Activated T-cell treated with anti-CD3 and anti-CD28 coated beads for 48 hours (primary cell): ENCODE results near the gene SPP1.

Experiments used
- DNase-seq: peaks from one replicate; pipeline ENCODE4 v3.0.0-alpha.2; 2020; ENCODE audit warnings: low read depth

The SPP1 gene

DNA sequence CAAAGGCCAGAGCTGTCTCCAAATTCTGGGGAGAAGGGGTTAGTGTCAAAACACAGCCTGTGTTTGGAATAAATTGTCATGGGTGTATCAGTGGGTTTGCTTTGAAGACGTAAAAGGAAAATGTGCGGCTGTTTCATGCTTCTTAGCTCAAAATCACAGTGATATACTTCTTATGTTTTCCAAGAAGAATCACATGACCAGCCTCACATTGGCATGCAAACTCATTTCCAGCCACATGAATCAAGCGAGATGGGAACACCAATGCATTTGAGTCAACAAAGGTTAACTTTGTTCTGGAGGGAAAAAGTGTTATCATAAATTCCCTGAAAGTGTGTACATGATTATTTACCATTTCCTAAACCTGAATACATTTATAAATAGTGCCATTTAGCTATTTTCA lies 19.0 kb upstream of the SPP1 start:
- DNase-seq, result no peak

DNA sequence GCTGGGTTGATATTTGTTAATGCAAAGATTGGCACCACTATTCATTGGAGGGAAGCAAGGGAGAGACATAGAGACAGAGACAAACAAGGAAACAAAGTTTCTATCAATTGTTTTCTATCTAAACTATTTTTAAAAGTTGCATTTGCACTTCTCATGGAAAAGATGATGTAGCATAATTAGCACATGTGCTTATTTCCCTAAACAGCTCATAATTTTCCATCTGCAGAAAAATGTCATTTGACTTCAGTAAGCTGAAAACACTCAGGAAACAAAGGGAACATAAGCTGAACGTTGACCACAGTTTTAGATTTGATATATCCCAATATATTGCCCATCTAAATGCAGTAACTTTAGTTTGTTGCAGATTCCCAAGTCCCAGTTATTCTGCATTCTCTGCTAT lies 18.5 kb upstream of the SPP1 start:
- no peak for DNase-seq

- no peak for DNase-seq
Observed at GRCh38 chr4:87961993-87962392, 13.5 kb upstream of the SPP1 start.

DNA sequence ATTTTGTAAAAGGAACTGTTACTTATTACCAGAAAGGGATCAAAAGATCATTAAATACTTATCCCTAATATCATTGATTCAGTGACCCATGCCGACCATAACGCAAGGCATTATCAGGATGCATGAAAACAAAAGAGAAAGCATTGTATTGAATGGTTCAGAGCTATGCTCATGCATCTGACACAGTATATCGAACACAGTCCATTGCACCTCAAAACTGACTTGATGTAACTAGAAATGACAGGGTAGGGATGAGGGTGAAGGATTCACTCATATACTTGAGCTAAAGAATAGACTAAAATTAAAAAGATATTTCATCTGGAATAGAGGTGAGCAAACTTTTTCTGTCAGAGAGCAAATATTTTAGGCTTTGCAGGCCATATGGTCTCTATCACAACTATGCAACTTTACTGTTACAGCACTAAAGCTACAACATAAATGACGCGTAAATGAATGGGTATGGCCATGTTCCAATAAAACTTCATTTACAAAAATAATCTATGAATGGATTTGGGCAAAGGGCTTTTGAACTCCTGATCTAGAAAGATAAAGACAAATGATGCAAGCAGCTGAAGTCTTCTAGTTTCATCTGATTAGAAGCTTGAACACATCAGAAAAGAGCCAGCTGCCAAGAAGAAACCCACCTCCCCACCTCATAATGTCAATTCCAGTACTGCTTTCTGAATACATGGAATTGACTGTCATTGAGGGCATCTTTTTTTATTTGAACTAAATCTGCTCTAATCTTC lies 12.9 kb upstream of the SPP1 start:
- DNase-seq, result no peak

GRCh38 chr4:87965501-87965975 lies 10.0 kb upstream of the SPP1 start:
- DNase-seq, result no peak

GRCh38 chr4:87966095-87966496 lies 9.4 kb upstream of the SPP1 start:
- no peak for DNase-seq

GRCh38 chr4:87967193-87967592 lies 8.3 kb upstream of the SPP1 start:
- no peak for DNase-seq

DNA sequence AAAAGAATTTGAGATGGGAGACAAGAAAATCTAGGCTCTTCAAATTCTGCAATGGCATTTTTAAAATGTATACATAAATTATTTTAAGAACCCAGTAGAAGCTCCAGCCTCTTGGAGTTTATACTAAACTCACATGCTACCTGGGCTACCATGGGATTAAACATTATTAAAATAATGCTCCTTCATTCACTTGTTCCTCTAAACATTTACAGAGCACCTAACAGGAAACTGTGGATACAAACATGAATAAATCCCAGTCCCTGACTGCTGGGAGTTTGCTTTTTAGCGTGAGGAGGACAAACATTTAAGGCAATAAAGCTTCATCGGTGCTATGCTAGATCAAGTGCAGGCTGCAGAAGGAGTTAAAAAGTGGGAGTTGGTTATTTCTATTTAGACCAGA lies 5.4 kb upstream of the SPP1 start:
- DNase-seq, result no peak

- DNase-seq, result no peak
Observed at GRCh38 chr4:87971866-87972265, 3.6 kb upstream of the SPP1 start.

GRCh38 chr4:87973283-87974169 lies 2.0 kb upstream of the SPP1 start:
- DNase-seq, result peak; percentile 12

DNA sequence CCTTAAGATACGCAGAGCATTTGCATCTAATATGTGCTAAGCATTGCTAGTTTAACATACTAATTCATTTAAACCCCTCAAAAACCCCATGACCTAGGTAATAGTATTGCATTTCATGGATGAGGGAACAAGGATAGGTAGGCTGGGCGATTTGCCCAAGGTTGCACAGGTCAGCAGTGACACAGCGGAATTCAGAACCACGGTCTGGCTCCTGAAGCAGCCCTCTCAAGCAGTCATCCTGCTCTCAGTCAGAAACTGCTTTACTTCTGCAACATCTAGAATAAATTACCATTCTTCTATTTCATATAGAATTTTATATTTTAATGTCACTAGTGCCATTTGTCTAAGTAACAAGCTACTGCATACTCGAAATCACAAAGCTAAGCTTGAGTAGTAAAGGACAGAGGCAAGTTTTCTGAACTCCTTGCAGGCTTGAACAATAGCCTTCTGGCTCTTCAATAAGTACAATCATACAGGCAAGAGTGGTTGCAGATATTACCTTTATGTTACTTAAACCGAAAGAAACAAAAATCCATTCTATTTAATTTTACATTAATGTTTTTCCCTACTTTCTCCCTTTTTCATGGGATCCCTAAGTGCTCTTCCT lies 555 bp upstream of the SPP1 start:
- DNase-seq, result no peak

DNA sequence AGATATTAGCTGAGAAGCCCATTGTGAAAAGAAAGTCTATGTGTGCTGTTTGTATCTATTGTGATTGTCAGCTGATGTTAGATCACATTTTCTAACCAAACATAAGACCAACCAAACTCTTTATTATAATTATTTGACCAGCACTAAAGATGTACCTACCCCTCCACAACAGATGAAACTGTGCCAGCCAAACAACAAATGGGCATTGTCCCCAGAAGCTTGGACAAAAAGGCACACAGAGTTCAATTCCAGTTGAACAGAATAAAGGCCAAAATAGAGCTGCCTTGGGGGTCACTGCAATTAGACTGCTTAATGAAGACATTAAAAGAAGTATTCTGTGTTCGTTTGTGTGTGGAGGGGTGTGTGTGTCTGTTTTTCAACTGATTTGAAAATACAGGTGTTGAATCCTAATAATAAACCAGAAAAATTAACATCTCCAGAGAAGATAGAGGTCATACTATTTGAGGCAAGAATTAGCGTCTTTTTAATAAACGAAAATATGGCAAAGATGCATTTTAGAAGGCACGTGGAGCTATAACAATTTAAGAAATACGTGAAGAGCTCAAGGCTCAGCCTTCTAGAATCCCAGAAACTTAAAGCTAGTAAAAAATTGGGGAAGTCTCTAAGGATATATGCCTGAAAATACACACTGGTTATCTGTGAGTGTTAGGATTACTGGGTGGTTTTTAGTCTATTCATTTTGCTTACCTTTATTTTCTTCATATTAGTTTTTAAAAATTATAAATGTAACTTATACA lies 2.2 kb downstream of the SPP1 start:
- no peak for DNase-seq

- DNase-seq, result no peak
Observed at GRCh38 chr4:87978681-87979080, 3.2 kb downstream of the SPP1 start.

GRCh38 chr4:87979810-87980209 lies 4.3 kb downstream of the SPP1 start:
- DNase-seq, result no peak

- no peak for DNase-seq
Observed at GRCh38 chr4:87981486-87981885, 6.0 kb downstream of the SPP1 start.

- no peak for DNase-seq
Observed at GRCh38 chr4:87982036-87982435, 6.5 kb downstream of the SPP1 start.

DNA sequence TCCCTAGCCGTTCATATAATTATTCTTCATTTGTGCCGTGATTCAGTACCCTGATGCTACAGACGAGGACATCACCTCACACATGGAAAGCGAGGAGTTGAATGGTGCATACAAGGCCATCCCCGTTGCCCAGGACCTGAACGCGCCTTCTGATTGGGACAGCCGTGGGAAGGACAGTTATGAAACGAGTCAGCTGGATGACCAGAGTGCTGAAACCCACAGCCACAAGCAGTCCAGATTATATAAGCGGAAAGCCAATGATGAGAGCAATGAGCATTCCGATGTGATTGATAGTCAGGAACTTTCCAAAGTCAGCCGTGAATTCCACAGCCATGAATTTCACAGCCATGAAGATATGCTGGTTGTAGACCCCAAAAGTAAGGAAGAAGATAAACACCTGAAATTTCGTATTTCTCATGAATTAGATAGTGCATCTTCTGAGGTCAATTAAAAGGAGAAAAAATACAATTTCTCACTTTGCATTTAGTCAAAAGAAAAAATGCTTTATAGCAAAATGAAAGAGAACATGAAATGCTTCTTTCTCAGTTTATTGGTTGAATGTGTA lies 7.0 kb downstream of the SPP1 start:
- DNase-seq, result no peak

- DNase-seq, result no peak
Observed at GRCh38 chr4:87983996-87984395, 8.5 kb downstream of the SPP1 start.

DNA sequence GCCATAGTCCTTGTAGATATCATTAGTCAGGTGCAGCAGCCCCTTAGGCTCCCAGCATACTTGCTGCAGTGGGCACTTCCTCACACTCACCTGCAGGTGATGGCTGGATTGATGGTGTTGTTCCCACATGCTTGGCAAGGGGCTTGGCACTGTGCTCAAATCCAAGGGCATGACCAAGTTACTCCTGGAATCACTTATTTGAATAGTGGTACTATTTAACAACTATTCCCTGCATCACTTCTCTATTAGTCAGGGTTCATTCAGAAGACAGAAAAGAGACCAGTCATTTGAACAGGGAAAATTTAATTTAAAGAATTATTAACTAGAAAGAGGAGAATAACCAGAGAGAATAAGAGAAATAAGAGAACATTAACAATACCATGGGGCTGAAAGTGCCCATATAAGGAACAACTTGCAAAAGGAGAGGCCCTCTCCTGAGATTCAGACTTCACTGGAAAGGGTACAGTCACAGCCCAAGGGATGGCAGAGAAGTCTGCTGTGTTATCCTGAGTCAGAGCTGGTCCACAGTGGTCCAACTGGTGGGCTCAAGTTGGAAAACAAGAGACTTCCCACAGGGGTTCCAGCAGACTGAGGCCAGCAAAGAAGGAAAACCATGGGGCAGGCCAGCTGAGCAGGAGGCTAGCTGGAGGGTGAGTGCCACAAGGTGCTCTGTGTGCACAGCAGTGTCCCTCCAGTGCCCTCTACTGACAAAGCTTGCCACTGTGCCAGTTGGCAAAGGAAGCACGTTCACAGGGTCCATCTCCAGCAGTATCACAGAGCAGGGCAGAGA lies 9.8 kb downstream of the SPP1 start:
- DNase-seq, result peak; percentile 16

DNA sequence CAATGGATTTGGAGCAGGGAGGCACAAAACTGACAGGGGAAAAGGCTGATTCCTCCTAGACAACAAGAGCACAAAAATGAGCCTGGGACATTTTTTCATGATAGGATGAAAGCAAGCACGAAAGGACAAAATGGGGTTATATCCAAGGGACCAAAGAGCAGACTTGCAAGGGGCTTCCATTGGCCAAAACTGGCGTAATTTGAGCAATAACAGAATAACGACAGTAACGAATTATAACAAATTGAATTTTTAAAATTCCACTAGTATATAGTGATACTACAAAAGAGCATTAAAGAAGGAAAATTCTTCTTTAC lies 10.3 kb downstream of the SPP1 start:
- DNase-seq, result no peak

DNA sequence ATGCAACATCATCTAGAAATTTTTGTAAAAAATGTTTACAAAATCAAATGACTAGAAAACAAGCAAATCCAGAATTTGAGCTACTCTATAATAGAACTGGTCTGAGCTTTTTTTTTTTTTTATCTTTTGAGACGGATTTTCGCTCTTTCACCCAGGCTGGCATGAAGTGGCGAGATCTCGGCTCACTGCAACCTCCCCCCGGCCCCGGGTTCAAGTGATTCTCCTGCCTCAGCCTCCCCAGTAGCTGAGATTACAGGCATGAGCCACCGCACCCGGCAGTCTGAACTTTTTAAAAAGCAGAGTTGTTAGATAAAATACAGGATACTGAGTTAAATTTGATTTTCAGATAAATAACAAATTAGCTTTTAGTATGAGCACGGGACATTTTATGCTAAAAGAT lies 11.0 kb downstream of the SPP1 start:
- DNase-seq, result no peak
